ENCODE measurements around the gene JSRP1.

JSRP1 gene

DNA sequence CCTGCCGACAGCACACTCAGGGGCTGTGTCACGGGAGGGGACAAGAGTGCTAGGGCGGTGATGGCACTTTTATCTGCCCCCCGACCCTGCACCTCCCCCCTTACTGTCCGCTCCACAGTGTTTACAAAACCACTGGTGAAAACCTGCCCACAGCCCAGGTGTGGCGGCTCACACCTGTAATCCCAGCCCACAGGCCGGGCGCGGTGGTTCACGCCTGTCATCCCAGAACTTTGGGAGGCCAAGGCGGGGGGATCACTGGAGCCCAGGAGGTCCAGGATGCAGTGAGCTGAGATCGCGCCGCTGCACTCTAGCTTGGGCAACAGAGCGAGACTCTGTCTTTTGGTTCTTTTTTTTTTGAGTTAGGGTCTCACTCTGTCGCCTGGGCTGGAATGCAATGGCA lies 39.9 kb upstream of the JSRP1 start:
- CTCF ChIA-PET: no interaction called here
- DNase-seq (ENCODE audit: extremely low spot score): no peak
- POLR2A ChIA-PET: interaction anchor here (0.9 kb wide), 1 partner anchor 24 kb away, joined by 3 read pairs; no protein-coding TSS in a partner anchor
- TF ChIP-seq BHLHE40 (IDR thresholded peaks at IDR 0.05; ENCODE audit: borderline replicate concordance) (no peak), NFRKB (IDR thresholded peaks at IDR 0.05) (no peak), CTBP1 (IDR thresholded peaks at IDR 0.05; ENCODE audit: borderline replicate concordance) (no peak), ZNF384 (IDR thresholded peaks at IDR 0.05) (no peak), FOXM1 (IDR thresholded peaks at IDR 0.05; ENCODE audit: borderline replicate concordance) (no peak), ELF4 (IDR thresholded peaks at IDR 0.05) (no peak), SUZ12 (IDR thresholded peaks at IDR 0.05) (no peak), FOXA1 (IDR thresholded peaks at IDR 0.05) (no peak), TARDBP (IDR thresholded peaks at IDR 0.05) (no peak), HDGF (IDR thresholded peaks at IDR 0.05; ENCODE audit: borderline replicate concordance) (no peak), FOXK2 (IDR thresholded peaks at IDR 0.05) (no peak), LEF1 (IDR thresholded peaks at IDR 0.05; ENCODE audit: borderline replicate concordance) (no peak), SP1 (IDR thresholded peaks at IDR 0.05) (no peak), L3MBTL2 (conservative IDR thresholded peaks at IDR 0.05) (no peak), ARNT (IDR thresholded peaks at IDR 0.05) (no peak)
- TF ChIP-seq, protein P1, sequence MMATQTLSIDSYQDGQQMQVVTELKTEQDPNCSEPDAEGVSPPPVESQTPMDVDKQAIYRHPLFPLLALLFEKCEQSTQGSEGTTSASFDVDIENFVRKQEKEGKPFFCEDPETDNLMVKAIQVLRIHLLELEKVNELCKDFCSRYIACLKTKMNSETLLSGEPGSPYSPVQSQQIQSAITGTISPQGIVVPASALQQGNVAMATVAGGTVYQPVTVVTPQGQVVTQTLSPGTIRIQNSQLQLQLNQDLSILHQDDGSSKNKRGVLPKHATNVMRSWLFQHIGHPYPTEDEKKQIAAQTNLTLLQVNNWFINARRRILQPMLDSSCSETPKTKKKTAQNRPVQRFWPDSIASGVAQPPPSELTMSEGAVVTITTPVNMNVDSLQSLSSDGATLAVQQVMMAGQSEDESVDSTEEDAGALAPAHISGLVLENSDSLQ (IDR thresholded peaks at IDR 0.05): no peak

DNA sequence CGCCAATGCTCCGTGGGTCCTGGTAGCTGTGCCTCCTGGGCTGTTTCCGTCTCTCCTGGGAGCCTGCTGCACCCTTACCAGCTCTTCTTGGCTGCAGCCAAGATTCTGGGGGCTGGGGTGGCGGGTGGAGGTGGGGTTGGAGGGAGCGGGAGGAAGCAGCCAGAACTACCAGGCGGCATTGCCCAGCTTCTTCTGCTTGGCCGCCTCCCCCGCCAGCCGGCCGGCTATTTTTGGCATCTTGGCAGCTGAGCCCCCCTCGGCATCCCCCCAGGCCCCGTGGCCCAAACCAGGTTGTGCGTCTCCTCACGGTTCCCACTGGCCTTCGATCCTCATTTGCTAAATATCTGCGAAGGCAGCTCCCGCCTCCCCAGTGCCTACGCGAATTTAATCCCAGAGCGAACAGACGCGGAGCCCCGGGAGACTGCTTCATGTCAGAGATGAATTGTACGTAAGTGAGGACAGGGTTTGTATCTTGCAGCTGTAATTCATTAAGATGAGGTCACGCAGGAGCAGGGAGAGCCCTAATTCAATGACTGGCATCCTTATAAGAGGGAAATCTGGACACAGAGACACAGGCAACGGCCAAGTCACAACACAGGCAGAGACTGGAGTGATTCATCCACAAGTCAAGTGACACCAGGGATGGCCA lies 38.6 kb upstream of the JSRP1 start:
- TF ChIP-seq SP1 (IDR thresholded peaks at IDR 0.05): no peak
- TF ChIP-seq LEF1 (IDR thresholded peaks at IDR 0.05; ENCODE audit: borderline replicate concordance): no peak
- no peak for TF ChIP-seq BHLHE40 (IDR thresholded peaks at IDR 0.05; ENCODE audit: borderline replicate concordance)
- TF ChIP-seq FOXM1 (IDR thresholded peaks at IDR 0.05; ENCODE audit: borderline replicate concordance): no peak
- TF ChIP-seq FOXK2 (IDR thresholded peaks at IDR 0.05): no peak
- DNase-seq (ENCODE audit: extremely low spot score): no peak
- ChIA-PET POLR2A (interaction anchor here (1.5 kb wide), 1 partner anchor 33 kb away, joined by 3 read pairs; the partner anchor contains the start of gene LSM7), CTCF (no interaction called here)

GRCh38 chr19:2291185-2291751 lies 35.1 kb upstream of the JSRP1 start:
- DNase-seq (ENCODE audit: extremely low spot score): no peak
- TF ChIP-seq ZNF384 (IDR thresholded peaks at IDR 0.05) (no peak), ARNT (IDR thresholded peaks at IDR 0.05) (no peak), L3MBTL2 (conservative IDR thresholded peaks at IDR 0.05) (no peak), FOXM1 (IDR thresholded peaks at IDR 0.05; ENCODE audit: borderline replicate concordance) (no peak), HDGF (IDR thresholded peaks at IDR 0.05; ENCODE audit: borderline replicate concordance) (no peak), CTBP1 (IDR thresholded peaks at IDR 0.05; ENCODE audit: borderline replicate concordance) (no peak), SUZ12 (IDR thresholded peaks at IDR 0.05) (no peak)
- ChIA-PET CTCF (no interaction called here), POLR2A (no interaction called here)

GRCh38 chr19:2290441-2291184 lies 34.4 kb upstream of the JSRP1 start:
- POLR2A ChIA-PET: no interaction called here
- DNase-seq (ENCODE audit: extremely low spot score): no peak
- no peak for TF ChIP-seq FOXA1 (IDR thresholded peaks at IDR 0.05)
- TF ChIP-seq FOXK2 (IDR thresholded peaks at IDR 0.05): no peak
- no peak for TF ChIP-seq BHLHE40 (IDR thresholded peaks at IDR 0.05; ENCODE audit: borderline replicate concordance)
- no peak for TF ChIP-seq NFRKB (IDR thresholded peaks at IDR 0.05)
- TF ChIP-seq L3MBTL2 (conservative IDR thresholded peaks at IDR 0.05): no peak
- TF ChIP-seq SUZ12 (IDR thresholded peaks at IDR 0.05): no peak
- TF ChIP-seq FOXM1 (IDR thresholded peaks at IDR 0.05; ENCODE audit: borderline replicate concordance): no peak
- no peak for TF ChIP-seq LEF1 (IDR thresholded peaks at IDR 0.05; ENCODE audit: borderline replicate concordance)
- TF ChIP-seq TARDBP (IDR thresholded peaks at IDR 0.05): no peak
- TF ChIP-seq, protein P1 (IDR thresholded peaks at IDR 0.05): no peak
- no peak for TF ChIP-seq ELF4 (IDR thresholded peaks at IDR 0.05)
- no peak for TF ChIP-seq CTBP1 (IDR thresholded peaks at IDR 0.05; ENCODE audit: borderline replicate concordance)
- CTCF ChIA-PET: no interaction called here

- TF ChIP-seq LEF1 (IDR thresholded peaks at IDR 0.05; ENCODE audit: borderline replicate concordance): no peak
- no peak for TF ChIP-seq L3MBTL2 (conservative IDR thresholded peaks at IDR 0.05)
- TF ChIP-seq ZNF384 (IDR thresholded peaks at IDR 0.05): no peak
- TF ChIP-seq HDGF (IDR thresholded peaks at IDR 0.05; ENCODE audit: borderline replicate concordance): no peak
- TF ChIP-seq BHLHE40 (IDR thresholded peaks at IDR 0.05; ENCODE audit: borderline replicate concordance): no peak
- TF ChIP-seq CTBP1 (IDR thresholded peaks at IDR 0.05; ENCODE audit: borderline replicate concordance): no peak
- TF ChIP-seq, protein P1 (IDR thresholded peaks at IDR 0.05): no peak
- TF ChIP-seq SUZ12 (IDR thresholded peaks at IDR 0.05): no peak
- TF ChIP-seq ELF4 (IDR thresholded peaks at IDR 0.05): no peak
- no peak for TF ChIP-seq FOXM1 (IDR thresholded peaks at IDR 0.05; ENCODE audit: borderline replicate concordance)
- CTCF ChIA-PET: no interaction called here
- POLR2A ChIA-PET: no interaction called here
These were observed 33.7 kb upstream of the JSRP1 start for GRCh38 chr19:2289714-2290435.

More at GRCh38 chr19:2289714-2290435, 33.7 kb upstream of the JSRP1 start:
- no peak for DNase-seq (ENCODE audit: extremely low spot score)

Data from HEK293T (cell line).